ENCODE measurements around the gene CRYBA1. TPM values are rescaled to one million over a fixed set of nuclear protein-coding genes. Genes with fewer than 3 reads are reported as not detected.

The CRYBA1 gene
- total and polyA plus RNA-seq, 2 of the 8 experiments (the other 6 are each of a cell fraction or from before 2014, with no cell fraction given), result not detected

GRCh38 chr17:29256735-29257466 is 10.2 kb downstream of the CRYBA1 start:
- Histone ChIP-seq H2BK20ac (ENCODE audit: low read length) (no peak overlapping the region), H3K14ac (ENCODE audit: insufficient read length) (no peak overlapping the region), H3K9ac (replicated peaks in 1 of 4; ENCODE audit: extremely low read depth in 1 of 4, low read depth in 3 of 4, low read length in 3 of 4) (no peak overlapping the region), H2BK120ac (replicated peaks; ENCODE audit: low read depth, low read length) (no peak overlapping the region), H3K9me3 (ENCODE audit: insufficient read depth in 2 of 2, low read depth in 1 of 2, low read length in 1 of 2) (no peaks in the 10 kb centered on the region), H4K8ac (ENCODE audit: extremely low read depth, insufficient read depth, low read length) (no peak overlapping the region), H4K20me1 (replicated peaks in 1 of 2; ENCODE audit: control insufficient read depth in 1 of 2, insufficient read depth in 2 of 2, low read length in 2 of 2) (peaks cover 1 to 17% of the 10 kb centered on the region in 2 experiments), H2BK5ac (ENCODE audit: low read depth, low read length) (no peak overlapping the region), H3K4me1 (replicated peaks in 1 of 4; ENCODE audit: control insufficient read depth in 3 of 4, insufficient read depth in 4 of 4, low read length in 3 of 4) (peaks cover 0 to 1% (median 0%) of the 10 kb centered on the region in 4 experiments; a peak in 1 of 7 replicates), H3K4me3 (ENCODE audit: extremely low read depth in 1 of 4, insufficient read depth in 2 of 4, low read depth in 3 of 4, low read length in 4 of 4) (no peak overlapping the region), H4K5ac (ENCODE audit: insufficient read length, low read depth, low read length) (no peak overlapping the region), H2AK5ac (ENCODE audit: low read depth, low read length) (no peak overlapping the region), H3K23ac (ENCODE audit: insufficient read length) (no peak overlapping the region), H3K79me2 (ENCODE audit: control insufficient read depth in 1 of 2, insufficient read depth in 2 of 2, low read length in 2 of 2) (peaks cover 0 to 7% of the 10 kb centered on the region in 2 experiments; a peak in 1 of 4 replicates), H2BK12ac (ENCODE audit: low read depth, low read length) (no peak overlapping the region), H3K23me2 (ENCODE audit: low read depth, low read length) (no peaks in the 10 kb centered on the region), H3K79me1 (ENCODE audit: low read depth, low read length) (no peaks in the 10 kb centered on the region), H3K56ac (replicated peaks; ENCODE audit: insufficient read length, low read depth, low read length) (no peak overlapping the region), H2BK15ac (ENCODE audit: low read length) (no peak overlapping the region), H2AFZ (ENCODE audit: low read length) (no peak overlapping the region), H3K4me2 (ENCODE audit: insufficient read depth in 1 of 2, low read depth in 2 of 2, low read length in 2 of 2) (no peak overlapping the region), H3K27ac (ENCODE audit: low read depth, low read length) (no peak overlapping the region), H3K18ac (ENCODE audit: extremely low read depth, low read length) (no peak overlapping the region), H3K27me3 (replicated peaks in 1 of 4; ENCODE audit: control insufficient read depth in 3 of 4, extremely low read depth in 1 of 4, insufficient read depth in 3 of 4, low read length in 3 of 4) (no peaks in the 10 kb centered on the region), H4K91ac (replicated peaks; ENCODE audit: insufficient read length, low read length) (no peak overlapping the region), H3K4ac (replicated peaks; ENCODE audit: insufficient read length, low read depth, low read length) (no peak overlapping the region), H3K36me3 (ENCODE audit: control insufficient read depth in 2 of 4, insufficient read depth in 4 of 4, low read length in 3 of 4) (peaks cover 0 to 36% (median 10%) of the 10 kb centered on the region in 4 experiments; a peak in 4 of 8 replicates)
- DNase-seq (ENCODE audit: low read depth in 1 of 2, low spot score in 2 of 2) (no peak), FAIRE-seq (no peak)
- WGBS, 2 experiments (ENCODE audit: extremely low coverage in 1 of 2, insufficient coverage in 1 of 2, insufficient read length in 1 of 2, insufficient replicate concordance in 2 of 2, low coverage in 1 of 2, low lambda C conversion rate in 2 of 2, missing lambda C conversion rate in 1 of 2), result 91% methylated on average over 8 of the region's 8 CpGs; no CpG with 5 or more reads in 1 of the 2 experiments
- ChIA-PET CTCF (ENCODE audit: partially characterized antibody) (interaction anchor here (0.6 to 4.4 kb wide), 13 partner anchors 10 to 456 kb away, joined by 3 to 22 read pairs (median 3); no protein-coding TSS in a partner anchor), POLR2A (ENCODE audit: partially characterized antibody) (interaction anchor here (0.8 to 4.3 kb wide), 8 partner anchors 9 to 336 kb away, joined by 3 to 27 read pairs (median 4); partner anchors contain the start of genes ANKRD13B and NUFIP2)
- no peak for TF ChIP-seq SUZ12 (IDR thresholded peaks at IDR 0.05; ENCODE audit: low read length)
- no peak for TF ChIP-seq YY1 (IDR thresholded peaks at IDR 0.05; ENCODE audit: low read depth, low read length)
- TF ChIP-seq POLR2A (IDR thresholded peaks at IDR 0.05; ENCODE audit: control extremely low read depth in 1 of 2, low read depth in 2 of 2, low read length in 2 of 2), result no peak
- TF ChIP-seq BACH1 (IDR thresholded peaks at IDR 0.05; ENCODE audit: low read length), result no peak
- no peak for TF ChIP-seq POLR2AphosphoS5 (IDR thresholded peaks at IDR 0.05; ENCODE audit: low read depth, low read length)
